ENCODE data around the gene CEP43.

Gene CEP43

DNA sequence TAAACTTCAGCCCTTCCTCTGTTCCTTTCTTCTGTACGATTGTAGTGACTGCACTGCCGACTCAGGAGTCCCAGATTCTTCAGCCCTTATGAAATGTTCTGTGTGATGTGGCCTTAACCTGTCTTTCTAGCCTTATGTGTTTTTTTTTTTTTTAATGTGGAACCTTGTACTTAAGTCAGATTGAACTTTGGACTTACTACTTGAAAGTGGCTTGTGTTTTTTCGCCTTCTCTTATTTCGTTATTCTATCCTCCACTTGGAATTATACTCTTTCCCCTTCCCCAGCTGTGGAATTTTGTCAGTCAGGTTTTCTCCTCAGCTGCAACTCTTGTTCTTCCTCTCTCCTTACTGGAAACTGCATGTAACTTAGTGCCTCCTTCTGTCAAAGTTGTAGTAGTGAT, 8.8 kb downstream of the CEP43 start:
- DNase-seq (ENCODE audit: low read depth in 1 of 2, low spot score in 1 of 2): no peak

DNA sequence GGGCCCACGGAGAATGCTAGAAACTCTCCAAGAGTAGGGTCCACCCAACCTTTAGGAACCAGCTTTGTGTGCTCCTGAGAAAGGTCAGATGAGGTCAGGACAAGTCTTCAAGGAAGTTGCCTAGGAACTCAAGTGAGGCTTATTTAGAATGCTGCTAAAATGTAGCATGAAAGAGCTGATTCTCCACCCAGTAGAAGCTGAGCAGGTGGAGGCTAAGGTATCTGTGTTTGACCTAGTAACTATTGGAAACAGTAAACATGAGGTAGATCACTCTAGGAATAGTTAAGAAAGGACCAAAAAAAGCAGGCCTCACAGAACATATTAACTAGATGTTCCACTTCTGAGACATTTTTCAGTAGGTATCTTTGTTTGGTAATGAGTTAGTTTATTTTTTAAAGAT, 13.9 kb downstream of the CEP43 start:
- no peak for DNase-seq (ENCODE audit: low read depth in 1 of 2, low spot score in 1 of 2)

DNA sequence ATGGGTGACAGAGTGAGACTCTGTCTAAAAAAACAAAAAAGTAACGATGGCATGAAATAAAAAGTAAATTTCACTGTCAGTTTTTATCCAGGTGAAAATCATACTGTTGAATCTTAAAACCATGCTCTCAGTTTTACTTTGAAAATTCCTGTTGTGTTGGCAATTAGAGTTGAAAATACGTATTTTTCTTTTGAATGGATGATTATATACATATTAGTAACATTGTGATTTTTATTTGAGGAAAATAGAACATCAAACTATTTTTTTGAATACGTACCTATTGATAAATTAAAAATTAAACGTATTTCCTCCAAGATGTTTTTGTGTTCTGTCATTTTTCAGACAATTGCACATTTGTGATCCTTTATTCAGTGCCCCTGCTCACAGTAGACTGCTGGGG, 14.7 kb downstream of the CEP43 start:
- no peak for DNase-seq (ENCODE audit: low read depth in 1 of 2, low spot score in 1 of 2)

DNA sequence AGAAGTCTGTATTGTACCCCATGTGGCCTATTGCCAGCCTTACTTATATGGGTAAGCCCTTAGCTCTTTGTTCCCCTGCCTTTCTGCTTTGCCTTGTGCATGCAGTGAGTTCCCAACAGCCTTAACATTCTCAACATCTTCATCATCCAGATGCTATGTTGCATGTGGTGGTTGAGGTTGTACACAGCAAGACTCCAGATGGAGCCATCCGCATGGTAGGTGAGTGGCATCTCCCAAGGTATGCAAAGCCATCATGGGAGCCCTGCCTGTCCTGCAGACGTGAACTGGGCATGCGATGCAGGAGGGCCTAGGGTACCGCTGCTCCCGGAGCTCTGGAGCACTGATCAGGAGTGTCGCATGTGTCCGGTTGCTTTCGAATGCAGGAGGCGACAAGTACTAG, 16.1 kb downstream of the CEP43 start:
- DNase-seq (ENCODE audit: low read depth in 1 of 2, low spot score in 1 of 2): no peak

DNA sequence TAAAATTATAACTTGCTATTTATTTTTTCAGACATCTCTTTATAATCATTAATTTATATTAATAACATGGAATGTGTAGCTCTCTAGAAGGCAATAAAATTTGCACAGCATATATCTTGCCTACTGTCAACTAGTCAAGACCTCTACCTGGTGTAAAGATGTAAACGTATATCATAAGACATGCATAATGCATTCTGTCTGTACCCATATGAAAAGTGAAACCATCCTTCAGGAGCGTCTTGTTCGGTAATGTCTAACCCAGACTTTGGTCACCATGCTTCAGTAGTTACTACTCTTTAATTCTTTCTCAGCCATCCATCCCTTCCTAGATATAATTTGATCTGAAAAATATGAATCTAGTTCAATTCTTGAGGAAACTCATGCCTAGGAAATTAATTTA, 21.0 kb downstream of the CEP43 start:
- DNase-seq (ENCODE audit: low read depth in 1 of 2, low spot score in 1 of 2): no peak

DNA sequence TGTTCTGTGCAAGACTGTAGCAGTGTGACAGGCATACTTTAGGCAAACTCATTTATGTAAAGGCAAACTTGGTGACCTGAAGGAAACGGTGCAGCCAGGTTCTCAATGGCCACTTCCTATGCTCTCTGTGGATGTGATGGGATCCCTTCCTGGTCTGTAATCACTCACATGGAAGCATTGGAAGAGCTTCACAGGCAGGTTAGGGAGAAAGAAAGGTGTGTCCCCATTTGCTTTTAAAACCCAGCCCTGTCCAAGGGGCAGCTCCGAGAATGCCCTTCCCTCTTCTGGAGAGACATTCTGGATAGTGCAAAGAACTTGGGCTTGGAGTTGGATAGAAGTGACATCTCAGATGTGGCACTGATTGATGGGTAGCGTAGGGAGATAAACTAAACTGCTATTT, 28.1 kb downstream of the CEP43 start:
- DNase-seq (ENCODE audit: low read depth in 1 of 2, low spot score in 1 of 2): no peak

DNA sequence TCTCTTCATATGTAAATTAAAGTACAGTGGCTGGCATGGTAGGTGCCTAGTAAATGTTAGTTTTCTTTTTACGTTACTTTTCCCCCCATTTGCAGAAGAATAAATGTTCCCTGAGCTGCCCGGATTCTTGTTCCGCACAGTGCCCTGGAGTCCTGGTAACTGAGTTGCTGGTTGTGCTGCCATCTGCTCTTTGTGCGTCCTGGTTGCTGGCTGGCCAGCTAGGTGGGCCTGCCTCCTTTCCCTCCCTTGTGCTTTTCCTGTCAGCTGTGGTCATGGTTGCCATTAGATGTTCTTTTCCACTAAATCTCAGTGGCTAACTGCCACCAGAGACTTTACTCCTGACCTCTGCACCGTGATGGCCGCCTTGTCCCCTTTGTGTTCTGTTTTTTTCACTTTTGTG, 28.6 kb downstream of the CEP43 start:
- no peak for DNase-seq (ENCODE audit: low read depth in 1 of 2, low spot score in 1 of 2)

DNA sequence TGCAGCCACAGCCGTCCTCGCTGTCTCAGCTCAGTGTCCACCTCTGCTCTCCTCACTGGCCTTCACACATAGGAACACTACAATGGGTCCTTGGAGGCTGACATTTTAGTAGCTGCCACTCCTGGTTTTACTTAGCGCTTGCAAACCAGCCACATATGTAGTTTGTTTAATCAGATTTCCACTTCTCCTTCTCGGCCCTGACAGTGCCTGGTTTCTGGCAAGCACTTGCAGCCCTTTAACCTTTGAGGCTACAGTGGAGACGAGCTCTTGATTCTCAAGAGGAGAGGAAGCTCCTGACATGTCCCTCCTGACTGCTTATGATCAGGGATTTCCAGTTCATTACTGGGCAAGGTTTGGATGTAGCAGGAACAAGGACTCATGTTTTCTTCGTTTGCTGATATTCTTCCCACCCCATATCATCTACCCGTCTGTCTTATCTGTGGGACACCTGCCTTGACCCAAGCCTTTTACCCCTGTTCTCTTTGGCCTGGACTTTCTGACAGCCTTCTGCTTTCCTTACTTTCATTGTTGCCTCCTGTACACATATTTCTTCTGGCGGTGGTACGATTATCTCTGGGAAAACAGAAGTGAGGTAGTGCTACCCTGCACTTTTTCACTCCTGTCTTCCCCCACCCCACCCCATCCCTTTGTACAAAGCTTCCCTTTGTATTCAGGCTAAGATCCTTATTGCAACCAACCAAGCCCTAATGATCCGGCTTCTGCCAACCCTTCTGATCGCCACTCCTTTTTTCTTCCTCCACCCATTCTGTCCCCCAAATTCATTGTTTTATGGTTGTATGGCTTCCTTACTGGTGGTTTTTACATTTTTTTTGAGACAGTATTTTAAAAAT, 31.2 kb downstream of the CEP43 start:
- DNase-seq (ENCODE audit: low read depth in 1 of 2, low spot score in 1 of 2): no peak

DNA sequence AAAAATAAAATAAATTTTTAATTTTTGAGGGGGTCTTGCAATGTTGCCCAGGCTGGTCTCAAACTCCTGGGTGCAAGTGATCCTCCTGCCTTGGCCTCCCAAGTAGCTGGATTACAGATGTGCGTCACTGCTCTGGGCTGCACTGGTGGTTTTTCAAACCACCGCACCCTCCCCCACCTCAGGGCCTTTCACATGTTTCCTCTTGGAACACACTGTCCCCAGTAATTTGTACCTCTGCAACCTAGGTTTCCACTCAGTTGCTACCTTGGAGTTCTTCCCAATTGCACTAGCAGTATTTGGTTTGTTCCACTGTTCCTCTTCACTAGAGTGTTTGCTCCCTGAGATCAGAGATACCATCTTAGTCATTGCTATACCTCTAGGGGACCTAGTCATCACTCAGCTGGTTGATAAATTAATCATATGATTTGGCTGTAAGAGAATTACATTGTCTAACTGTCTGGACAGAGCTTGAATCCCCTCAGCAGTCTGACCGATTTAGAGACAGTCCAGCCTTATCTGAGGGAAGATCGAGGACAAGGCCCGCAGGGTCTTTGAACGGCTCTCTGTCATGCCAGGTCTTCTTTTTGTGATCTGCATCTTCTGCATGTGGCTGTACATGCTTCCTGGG, 32.0 kb downstream of the CEP43 start:
- no peak for DNase-seq (ENCODE audit: low read depth in 1 of 2, low spot score in 1 of 2)

DNA sequence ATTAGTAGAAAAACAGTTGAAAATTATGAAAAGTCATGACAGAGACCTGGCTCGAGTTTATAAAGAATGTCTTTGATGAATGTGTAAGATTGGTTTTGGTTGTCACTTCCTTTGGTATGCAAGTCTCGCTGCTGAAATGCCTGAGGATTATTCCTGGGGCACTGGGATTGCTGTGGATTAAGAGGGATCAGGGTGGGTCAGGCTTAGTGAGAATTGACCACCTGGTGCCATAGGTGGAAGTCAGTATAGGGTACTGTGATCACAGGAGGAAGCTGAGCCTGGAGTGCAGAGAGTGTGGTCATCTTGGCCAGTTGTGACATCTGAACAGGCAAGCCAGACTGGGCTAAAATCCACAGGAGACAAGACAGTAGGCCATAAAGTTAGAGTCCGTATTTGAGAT, 34.9 kb downstream of the CEP43 start:
- no peak for DNase-seq (ENCODE audit: low read depth in 1 of 2, low spot score in 1 of 2)

DNA sequence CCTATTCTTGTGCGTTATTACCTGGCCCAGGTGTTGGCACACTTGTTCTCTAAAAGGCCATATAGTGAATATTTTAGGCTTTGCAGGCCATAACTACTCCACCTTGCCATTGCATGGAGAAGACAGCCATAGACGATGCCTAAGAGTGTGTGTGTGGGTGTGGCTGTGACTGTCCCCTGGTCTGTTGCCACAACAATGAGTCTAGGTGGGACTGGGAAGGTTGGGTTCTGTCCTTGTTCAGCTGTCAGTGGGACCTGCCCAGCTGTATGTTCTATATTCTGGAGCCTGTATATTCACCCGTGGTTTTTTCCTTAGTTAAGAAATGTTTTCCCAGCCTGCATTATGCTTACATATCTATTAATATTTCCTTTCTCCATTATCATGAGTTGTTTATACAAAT, 38.6 kb downstream of the CEP43 start:
- DNase-seq (ENCODE audit: low read depth in 1 of 2, low spot score in 1 of 2): no peak

DNA sequence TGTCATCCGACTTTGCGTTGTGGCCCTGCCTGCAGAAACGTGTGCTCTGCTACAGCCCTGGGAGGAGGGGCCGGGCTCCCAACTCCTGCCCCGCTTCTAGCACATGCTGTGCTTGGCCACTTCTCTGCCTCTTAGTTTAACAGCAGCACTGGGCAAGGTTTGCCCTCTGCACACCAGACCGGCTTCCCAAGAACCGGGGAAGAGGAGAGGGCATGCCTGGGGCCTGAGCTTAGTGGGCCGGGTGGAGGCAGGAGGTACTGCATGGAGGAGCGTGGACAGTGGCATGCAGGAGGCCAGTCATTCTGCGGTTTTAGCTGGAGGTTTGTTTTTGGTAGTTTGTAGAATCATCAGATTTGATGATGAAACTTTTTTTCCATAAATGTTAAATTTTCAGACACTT, 45.5 kb downstream of the CEP43 start:
- DNase-seq (ENCODE audit: low read depth in 1 of 2, low spot score in 1 of 2): no peak

DNA sequence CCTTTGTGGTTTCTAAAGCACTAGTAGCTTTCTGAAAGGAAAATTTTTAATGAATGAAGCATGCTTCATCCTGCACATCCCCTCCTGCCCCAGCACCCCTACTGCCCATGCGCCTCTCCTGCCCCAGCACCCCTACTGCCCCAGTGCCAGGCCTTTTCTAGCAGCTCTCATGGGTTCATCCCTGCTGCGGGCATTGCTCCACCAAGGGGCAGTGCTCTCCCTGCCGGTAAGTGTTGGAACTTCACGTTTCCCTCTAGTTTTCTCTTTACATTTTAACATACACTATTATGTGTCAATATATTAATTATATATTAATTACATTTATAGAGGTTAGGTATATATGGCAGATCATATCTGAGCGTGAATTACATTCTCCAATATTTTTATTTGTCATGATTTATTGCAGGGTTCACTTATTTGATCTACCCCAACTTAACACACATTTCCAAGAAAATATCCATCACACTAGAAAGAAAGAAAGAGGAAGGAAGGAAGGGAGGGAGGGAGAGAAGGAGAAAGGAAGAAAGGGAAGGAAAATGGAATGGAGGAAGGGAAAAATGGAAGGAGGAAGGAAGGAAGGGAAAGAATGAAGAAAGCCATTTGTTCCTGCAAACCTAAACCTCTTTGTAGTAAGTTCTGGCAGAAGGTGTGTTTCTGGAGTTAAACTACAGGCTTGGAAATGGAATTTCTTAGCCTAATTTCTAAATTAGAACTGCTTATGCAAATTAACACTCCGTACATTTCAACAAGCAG, 46.8 kb downstream of the CEP43 start:
- DNase-seq (ENCODE audit: low read depth in 1 of 2, low spot score in 1 of 2): no peak

DNA sequence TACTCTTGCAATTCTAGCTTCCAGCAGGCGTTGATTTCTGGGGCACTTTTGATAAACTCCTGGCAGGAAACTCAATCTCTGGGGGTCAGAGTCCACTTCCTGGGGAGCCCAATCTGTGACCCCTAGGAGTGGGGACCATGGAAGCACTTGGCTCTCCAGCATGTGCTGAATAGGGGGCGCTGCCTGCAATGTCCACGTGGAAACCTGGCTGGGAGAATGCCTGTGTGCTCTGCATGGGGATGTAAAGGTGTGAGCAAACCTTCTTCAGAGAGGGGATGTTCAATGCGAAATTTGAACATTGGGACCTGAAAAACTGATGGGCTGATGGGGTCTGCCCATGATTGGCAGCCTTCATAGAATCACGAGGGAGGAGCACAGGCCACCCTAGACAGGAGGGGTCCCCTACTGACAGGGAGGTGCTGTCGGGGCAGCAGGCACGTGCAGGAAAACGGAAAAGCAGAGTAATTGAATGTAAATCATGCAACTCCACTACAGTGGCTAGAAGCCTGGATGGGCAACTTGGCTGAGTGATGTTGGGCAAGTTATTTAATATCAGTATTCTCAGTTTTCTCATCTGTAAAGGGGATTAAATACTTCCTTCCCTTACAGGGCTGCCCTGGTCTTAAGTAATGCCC, 47.8 kb downstream of the CEP43 start:
- no peak for DNase-seq (ENCODE audit: low read depth in 1 of 2, low spot score in 1 of 2)

DNA sequence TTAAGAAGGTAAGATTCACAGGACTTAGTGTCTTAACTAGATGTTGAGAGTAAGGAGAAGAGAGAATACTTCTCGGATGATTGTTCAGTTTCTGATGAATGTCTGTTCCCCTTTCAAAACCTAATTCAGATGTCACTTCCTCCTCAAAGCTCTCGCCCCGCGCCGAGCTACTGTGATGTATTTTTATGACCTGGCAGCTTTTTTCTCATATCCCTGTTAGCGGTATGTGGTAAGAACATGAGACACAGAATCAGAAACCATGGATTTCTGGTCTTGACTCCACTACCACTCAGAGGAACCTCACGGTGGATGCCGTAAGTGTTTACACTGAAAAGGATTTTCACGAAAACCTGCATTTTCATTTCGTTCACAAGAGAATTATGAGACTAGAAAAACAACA, 48.4 kb downstream of the CEP43 start:
- DNase-seq (ENCODE audit: low read depth in 1 of 2, low spot score in 1 of 2): peak in 1 of 2 donors; percentile 8

Data from activated T-helper 1 cell treated with anti-CD3 and anti-CD28 coated beads, Interleukin-2, amount 50 U/mL, for 16 hours (primary cell).